Gastroesophageal sphincter (tissue), 4 donors: ENCODE measurements around the gene OXNAD1. TPM values are rescaled to one million over a fixed set of nuclear protein-coding genes. Genes with fewer than 3 reads are reported as not detected.

Source experiments
- ATAC-seq: fragments of 150-250 bp; one replicate; pipeline ENCODE4 v1.9.1; 2016; ENCODE audit warnings: mild to moderate bottlenecking, moderate library complexity
- H3K27ac ChIP-seq, 4 donors: fragments of 200-600 bp; sonication (generic) in 3 of 4; 1 replicate in 3 of 4; 2 replicates in 1 of 4; pipeline ENCODE4 v1.5.1; 2016 to 2019
- H3K27me3 ChIP-seq: fragments of 200-600 bp; sonication (generic); one replicate; pipeline ENCODE4 v1.5.1; 2019
- H3K36me3 ChIP-seq, 2 donors: fragments of 200-600 bp; sonication (generic); one replicate each; pipeline ENCODE4 v1.5.1; 2019; ENCODE audit warnings: control low read depth in 1 of 2
- H3K4me1 ChIP-seq, 3 donors: fragments of 200-600 bp; sonication (generic); 1 replicate in 2 of 3; 2 replicates in 1 of 3; pipeline ENCODE4 v1.5.1; 2016 to 2019; ENCODE audit warnings: control low read depth in 2 of 3
- H3K4me3 ChIP-seq, 2 donors: fragments of 200-600 bp; sonication (generic); one replicate each; pipeline ENCODE4 v1.5.1; 2019; ENCODE audit warnings: mild to moderate bottlenecking in 1 of 2, moderate library complexity in 1 of 2
- H3K9me3 ChIP-seq, 3 donors: fragments of 200-600 bp; sonication (generic); one replicate each; pipeline ENCODE4 v1.5.1; 2017 to 2019; ENCODE audit warnings: control low read depth in 2 of 3
- EP300 ChIP-seq: sonication (generic); formaldehyde crosslinking; IDR thresholded peaks from one replicate; pipeline ENCODE4 v1.6.1; 2017; ENCODE audit warnings: antibody characterized with exemption, mild to moderate bottlenecking
- POLR2A ChIP-seq, 2 donors: fragments of 450-650 bp; IDR thresholded peaks; one replicate each; pipeline ENCODE4 v1.6.1; 2017; ENCODE audit warnings: antibody characterized with exemption in 2 of 2, mild to moderate bottlenecking in 2 of 2, moderate library complexity in 1 of 2
- POLR2AphosphoS5 ChIP-seq: sonication (generic); formaldehyde crosslinking; IDR thresholded peaks from one replicate; pipeline ENCODE4 v1.6.1; 2017; ENCODE audit warnings: antibody characterized with exemption
- WGBS, 2 donors: methylation state at CpG; one replicate each; pipeline ENCODE4 v1.1.5; 2018; ENCODE audit warnings: low coverage in 1 of 2; 5-methylcytosine and 5-hydroxymethylcytosine counted together
- total RNA-seq, 4 donors: library from RNA; depleted of rRNA; stranded (reverse); fragments of >200 nt; gene quantifications; one replicate each; pipeline ENCODE4 v1.1.0, GENCODE V29; 2016
- TF ChIP-seq, protein P1 (sequence below), 4 experiments: fragments of 200-600 bp in 2 of 4; fragments of 450-650 bp in 2 of 4; sonication (generic) in 1 of 4; IDR thresholded peaks; one replicate each; pipeline ENCODE4 v1.5.1; 2017 to 2019; ENCODE audit warnings: antibody characterized with exemption in 4 of 4, mild to moderate bottlenecking in 2 of 4, moderate library complexity in 2 of 4

OXNAD1 gene
- total RNA-seq, 4 donors from 2014 or later: 10.2 to 13.2 (median 12.4) TPM

DNA sequence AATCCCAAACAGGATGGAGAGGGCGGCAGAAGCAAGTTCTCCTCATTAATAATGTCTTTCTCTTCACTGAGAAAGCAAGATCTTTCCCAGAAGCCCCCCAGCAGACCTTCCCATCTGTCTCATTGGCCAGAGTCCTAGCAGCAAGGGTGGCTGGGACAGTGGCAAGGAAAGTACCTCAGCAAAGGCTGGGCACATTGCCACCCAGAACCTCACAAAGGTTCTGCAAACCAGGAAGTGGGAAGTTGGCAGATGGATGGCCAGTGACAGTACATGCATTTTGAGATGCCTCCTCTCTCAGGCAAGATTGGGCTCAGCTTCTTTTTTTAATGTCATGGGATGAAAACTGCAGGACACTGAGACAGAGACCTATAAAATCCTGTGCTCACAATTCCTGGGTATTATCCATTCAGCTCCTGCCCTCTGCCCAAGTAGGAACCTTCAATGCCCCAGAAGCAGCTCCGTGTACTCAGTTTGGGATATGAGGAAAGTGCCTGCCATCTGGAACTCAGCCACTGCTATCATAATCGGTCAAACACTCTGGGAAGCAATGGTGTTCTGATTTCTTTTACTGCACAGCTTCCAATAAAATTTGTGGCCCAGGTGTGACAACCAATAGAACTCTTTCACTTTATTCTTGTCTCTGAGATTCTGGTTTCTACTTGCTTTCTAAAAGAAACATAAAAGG is 25.8 kb upstream of the OXNAD1 start:
- Histone ChIP-seq H3K27me3 (no peaks in the 10 kb centered on the region), H3K27ac (peak overlapping the region in 1 of 4 donors; percentile 55), H3K4me1 (no peaks in the 10 kb centered on the region), H3K9me3 (no peaks in the 10 kb centered on the region), H3K4me3 (no peak overlapping the region), H3K36me3 (no peaks in the 10 kb centered on the region)
- TF ChIP-seq EP300 (no peak), POLR2A (IDR thresholded peaks at IDR 0.05) (no peak), POLR2AphosphoS5 (no peak)
- TF ChIP-seq, protein P1, sequence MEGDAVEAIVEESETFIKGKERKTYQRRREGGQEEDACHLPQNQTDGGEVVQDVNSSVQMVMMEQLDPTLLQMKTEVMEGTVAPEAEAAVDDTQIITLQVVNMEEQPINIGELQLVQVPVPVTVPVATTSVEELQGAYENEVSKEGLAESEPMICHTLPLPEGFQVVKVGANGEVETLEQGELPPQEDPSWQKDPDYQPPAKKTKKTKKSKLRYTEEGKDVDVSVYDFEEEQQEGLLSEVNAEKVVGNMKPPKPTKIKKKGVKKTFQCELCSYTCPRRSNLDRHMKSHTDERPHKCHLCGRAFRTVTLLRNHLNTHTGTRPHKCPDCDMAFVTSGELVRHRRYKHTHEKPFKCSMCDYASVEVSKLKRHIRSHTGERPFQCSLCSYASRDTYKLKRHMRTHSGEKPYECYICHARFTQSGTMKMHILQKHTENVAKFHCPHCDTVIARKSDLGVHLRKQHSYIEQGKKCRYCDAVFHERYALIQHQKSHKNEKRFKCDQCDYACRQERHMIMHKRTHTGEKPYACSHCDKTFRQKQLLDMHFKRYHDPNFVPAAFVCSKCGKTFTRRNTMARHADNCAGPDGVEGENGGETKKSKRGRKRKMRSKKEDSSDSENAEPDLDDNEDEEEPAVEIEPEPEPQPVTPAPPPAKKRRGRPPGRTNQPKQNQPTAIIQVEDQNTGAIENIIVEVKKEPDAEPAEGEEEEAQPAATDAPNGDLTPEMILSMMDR (IDR thresholded peaks at IDR 0.05): no peak
- no peak for ATAC-seq
- WGBS, 2 donors: 27 to 39% methylated on average over 2 to 3 of the region's 3 CpGs

DNA sequence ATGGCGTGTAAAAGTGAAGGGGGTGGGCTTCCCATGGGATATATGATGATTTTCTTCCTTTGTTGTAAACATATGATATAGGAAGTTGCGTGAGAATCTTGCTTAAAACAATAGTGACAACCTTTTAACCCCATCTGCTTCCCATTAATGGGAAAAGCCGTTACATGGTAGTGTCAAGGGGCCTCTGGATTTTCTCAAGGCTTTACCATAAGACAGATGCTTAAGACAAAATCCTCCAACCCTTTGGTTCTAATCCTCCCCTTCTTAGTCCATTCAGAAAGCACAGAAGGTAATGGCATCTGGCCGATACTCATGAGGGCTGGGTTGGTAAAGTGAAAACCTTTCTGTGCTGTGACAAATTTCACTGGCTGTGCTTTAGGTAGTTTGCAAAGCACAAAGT is 25.2 kb upstream of the OXNAD1 start:
- no peaks in the 10 kb centered on the region for H3K9me3 ChIP-seq
- H3K36me3 ChIP-seq: no peaks in the 10 kb centered on the region
- no peaks in the 10 kb centered on the region for H3K27me3 ChIP-seq
- TF ChIP-seq POLR2A (IDR thresholded peaks at IDR 0.05) (no peak), POLR2AphosphoS5 (no peak), EP300 (no peak)
- TF ChIP-seq, protein P1 (IDR thresholded peaks at IDR 0.05): no peak
- H3K27ac ChIP-seq: peak overlapping the region in 3 of 4 donors; percentile 22 to 55 (median 35)
- 60 to 70% methylated on average over 4 of the region's 4 CpGs for WGBS, 2 donors
- no peaks in the 10 kb centered on the region for H3K4me1 ChIP-seq
- no peak overlapping the region for H3K4me3 ChIP-seq
- peak; percentile 21 for ATAC-seq

DNA sequence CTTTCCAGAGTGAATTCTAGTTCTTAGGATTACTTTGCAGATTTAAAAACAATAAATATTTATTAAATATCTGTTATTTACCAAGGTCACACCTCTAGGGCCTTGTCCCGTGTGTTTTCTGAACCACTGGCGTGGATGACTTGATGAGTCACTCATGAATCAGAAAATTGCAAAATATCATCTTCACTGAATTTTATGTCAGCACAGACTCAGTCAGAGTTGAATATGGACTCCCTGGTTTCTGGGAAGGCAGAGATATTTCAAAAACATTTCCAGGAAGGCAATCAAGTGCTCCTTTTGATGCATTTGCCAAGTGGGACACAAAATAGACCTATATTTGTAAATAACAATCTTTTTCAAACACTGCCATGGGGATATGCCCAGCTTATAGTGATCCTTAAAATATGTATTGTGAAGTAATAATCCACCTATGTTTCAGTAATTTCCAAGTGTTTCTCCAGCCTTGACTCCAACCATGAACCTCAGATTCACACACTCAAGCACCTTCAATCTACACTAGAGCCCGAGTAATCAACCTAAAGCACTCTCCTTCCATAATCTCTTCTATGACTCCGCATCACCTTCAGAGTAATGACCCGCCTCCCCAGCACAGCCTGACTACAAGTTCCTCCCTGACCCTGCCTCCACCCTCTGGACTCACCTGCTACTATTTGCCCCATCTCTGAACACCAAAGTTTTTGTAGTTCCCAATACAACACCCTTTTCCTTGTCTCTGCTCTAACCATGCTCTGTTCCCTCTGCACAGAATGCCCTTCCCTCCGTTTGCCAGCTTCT is 24.6 kb upstream of the OXNAD1 start:
- H3K9me3 ChIP-seq: no peaks in the 10 kb centered on the region
- H3K27me3 ChIP-seq: no peaks in the 10 kb centered on the region
- H3K4me3 ChIP-seq: no peak overlapping the region
- H3K27ac ChIP-seq: peak overlapping the region in 2 of 4 donors; percentile 53 to 55
- ATAC-seq: peak; percentile 73
- no peaks in the 10 kb centered on the region for H3K36me3 ChIP-seq
- WGBS, 2 donors: 68 to 77% methylated on average over 6 of the region's 6 CpGs
- TF ChIP-seq, protein P1 (IDR thresholded peaks at IDR 0.05): no peak
- TF ChIP-seq POLR2A (IDR thresholded peaks at IDR 0.05): no peak
- peak; percentile 70 for TF ChIP-seq POLR2AphosphoS5
- no peaks in the 10 kb centered on the region for H3K4me1 ChIP-seq

DNA sequence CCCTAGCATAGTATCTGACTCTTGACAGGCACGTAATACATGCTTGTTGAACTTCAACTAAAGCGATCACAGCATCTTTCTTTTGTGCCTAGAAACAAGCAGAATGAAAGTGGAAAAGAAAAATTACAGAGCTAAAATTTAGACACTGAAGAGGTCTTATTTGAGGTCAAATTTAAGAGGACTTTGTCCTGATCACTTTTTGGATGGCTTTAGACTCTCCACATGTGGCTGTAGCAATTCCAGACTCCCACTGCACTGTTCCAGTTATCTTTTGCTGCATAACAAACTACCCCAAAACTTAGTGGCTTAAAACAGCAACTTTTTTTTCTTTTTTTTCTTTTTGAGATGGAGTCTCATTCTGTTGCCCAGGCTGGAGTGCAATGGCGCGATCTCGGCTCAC is 23.8 kb upstream of the OXNAD1 start:
- WGBS, 2 donors: 94 to 100% methylated on average over 2 to 5 of the region's 5 CpGs
- Histone ChIP-seq H3K4me3 (no peak overlapping the region), H3K36me3 (no peaks in the 10 kb centered on the region), H3K9me3 (no peaks in the 10 kb centered on the region), H3K27ac (peak overlapping the region in 1 of 4 donors; percentile 53), H3K4me1 (no peaks in the 10 kb centered on the region), H3K27me3 (no peaks in the 10 kb centered on the region)
- ATAC-seq: no peak
- TF ChIP-seq, protein P1 (IDR thresholded peaks at IDR 0.05): no peak
- TF ChIP-seq POLR2A (IDR thresholded peaks at IDR 0.05) (no peak), EP300 (no peak)

DNA sequence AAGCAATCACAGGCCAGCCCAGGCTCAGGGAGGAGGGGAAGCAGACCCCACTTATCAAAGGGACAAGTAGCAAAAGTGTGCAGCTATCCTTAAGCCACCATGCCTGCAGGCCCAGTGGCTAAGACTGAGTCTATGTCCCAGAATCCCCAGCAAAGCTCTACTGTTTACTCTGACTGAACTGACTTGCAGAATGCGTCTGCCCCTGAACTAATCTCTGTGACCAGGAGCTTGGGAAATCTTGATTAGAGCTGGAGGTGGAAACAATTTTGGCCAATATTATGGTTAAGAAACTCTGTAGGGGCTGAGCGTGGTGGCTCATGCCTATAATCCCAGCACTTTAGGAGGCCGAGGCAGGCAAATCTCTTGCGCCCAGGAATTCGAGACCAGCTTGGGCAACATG is 22.8 kb upstream of the OXNAD1 start:
- Histone ChIP-seq H3K4me1 (peaks cover 0 to 2% (median 0%) of the 10 kb centered on the region in 3 donors), H3K36me3 (no peaks in the 10 kb centered on the region), H3K27ac (no peak overlapping the region), H3K27me3 (no peaks in the 10 kb centered on the region), H3K4me3 (no peak overlapping the region), H3K9me3 (no peaks in the 10 kb centered on the region)
- no peak for ATAC-seq
- TF ChIP-seq EP300 (no peak), POLR2A (IDR thresholded peaks at IDR 0.05) (no peak), POLR2AphosphoS5 (no peak)
- TF ChIP-seq, protein P1 (IDR thresholded peaks at IDR 0.05): no peak
- WGBS, 2 donors: 93 to 97% methylated on average over 4 to 5 of the region's 5 CpGs
